Hepatocyte (in vitro differentiated cells): ENCODE data around the gene CMIP.

ENCODE experiments used
- EZH2 ChIP-seq: fragments of 200-600 bp; sonication (generic); IDR thresholded peaks from 2 replicates; pipeline ENCODE4 v1.6.1; 2016; ENCODE audit warnings: antibody characterized with exemption, mild to moderate bottlenecking, borderline replicate concordance
- EZH2phosphoT487 ChIP-seq: fragments of 200-600 bp; sonication (generic); IDR thresholded peaks from one replicate; pipeline ENCODE4 v1.6.1; 2018; ENCODE audit warnings: antibody characterized with exemption, mild to moderate bottlenecking, low read depth, moderate library complexity; ENCODE audit not compliant: unreplicated experiment, severe bottlenecking
- TF ChIP-seq, protein P1 (sequence below): fragments of 200-600 bp; sonication (generic); IDR thresholded peaks from 2 replicates; pipeline ENCODE4 v1.5.1; 2016; ENCODE audit warnings: antibody characterized with exemption, mild to moderate bottlenecking; ENCODE audit not compliant: poor library complexity

DNA sequence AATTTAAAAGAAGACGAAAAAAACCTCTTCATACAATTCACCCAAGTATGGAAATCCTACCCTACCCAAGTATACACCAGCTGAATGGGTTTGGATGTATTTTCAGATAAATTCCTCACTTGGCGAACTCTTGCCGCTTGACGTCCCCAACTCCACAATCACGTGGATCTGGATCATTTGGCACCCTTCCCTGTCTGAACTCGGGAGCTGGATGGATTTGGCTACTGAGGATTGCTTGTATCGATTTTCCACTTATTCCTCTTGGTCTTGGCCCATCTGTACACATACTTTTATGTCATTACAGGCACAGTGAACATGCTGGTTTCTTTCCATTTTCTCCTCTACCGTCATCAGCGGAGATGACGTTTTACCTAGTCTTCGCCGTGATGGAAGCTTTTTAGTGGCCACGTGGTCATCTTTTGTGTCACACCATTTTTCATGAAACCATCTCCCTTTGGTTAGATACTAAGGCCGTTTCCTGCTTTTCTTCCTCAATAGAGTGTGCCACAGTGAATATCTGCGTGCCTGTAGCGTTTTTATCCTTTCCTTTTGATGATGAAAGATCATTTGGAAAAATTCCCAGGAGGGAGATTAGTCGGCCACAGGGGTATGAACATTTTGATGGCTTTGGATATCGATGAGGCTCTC is 47.1 kb downstream of the CMIP start:
- TF ChIP-seq, protein P1, sequence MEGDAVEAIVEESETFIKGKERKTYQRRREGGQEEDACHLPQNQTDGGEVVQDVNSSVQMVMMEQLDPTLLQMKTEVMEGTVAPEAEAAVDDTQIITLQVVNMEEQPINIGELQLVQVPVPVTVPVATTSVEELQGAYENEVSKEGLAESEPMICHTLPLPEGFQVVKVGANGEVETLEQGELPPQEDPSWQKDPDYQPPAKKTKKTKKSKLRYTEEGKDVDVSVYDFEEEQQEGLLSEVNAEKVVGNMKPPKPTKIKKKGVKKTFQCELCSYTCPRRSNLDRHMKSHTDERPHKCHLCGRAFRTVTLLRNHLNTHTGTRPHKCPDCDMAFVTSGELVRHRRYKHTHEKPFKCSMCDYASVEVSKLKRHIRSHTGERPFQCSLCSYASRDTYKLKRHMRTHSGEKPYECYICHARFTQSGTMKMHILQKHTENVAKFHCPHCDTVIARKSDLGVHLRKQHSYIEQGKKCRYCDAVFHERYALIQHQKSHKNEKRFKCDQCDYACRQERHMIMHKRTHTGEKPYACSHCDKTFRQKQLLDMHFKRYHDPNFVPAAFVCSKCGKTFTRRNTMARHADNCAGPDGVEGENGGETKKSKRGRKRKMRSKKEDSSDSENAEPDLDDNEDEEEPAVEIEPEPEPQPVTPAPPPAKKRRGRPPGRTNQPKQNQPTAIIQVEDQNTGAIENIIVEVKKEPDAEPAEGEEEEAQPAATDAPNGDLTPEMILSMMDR = no peak
- no peak for TF ChIP-seq EZH2
- no peak for TF ChIP-seq EZH2phosphoT487
